DOHH2 (cell line): ENCODE data around the gene REV1.

Source experiments
- H3F3A ChIP-seq: fragments of 200-600 bp; sonication (generic), shearing (Covaris generic); 2 replicates; pipeline ENCODE4 v1.6.0; 2016; ENCODE audit warnings: antibody characterized with exemption, mild to moderate bottlenecking; ENCODE audit not compliant: control insufficient read depth, insufficient read depth
- H3K27ac ChIP-seq: fragments of 200-600 bp; sonication (generic); 2 replicates; pipeline ENCODE4 v1.5.1; 2014; ENCODE audit warnings: low read depth, mild to moderate bottlenecking, low read length, moderate library complexity
- H3K27me3 ChIP-seq: fragments of 200-600 bp; sonication (generic); 2 replicates; pipeline ENCODE4 v1.6.1; 2014; ENCODE audit warnings: mild to moderate bottlenecking, low read length, mixed read lengths; ENCODE audit not compliant: control insufficient read depth
- H3K36me3 ChIP-seq: fragments of 200-600 bp; sonication (generic); 2 replicates; pipeline ENCODE4 v1.6.1; 2014; ENCODE audit warnings: mild to moderate bottlenecking, low read length, moderate library complexity, mixed read lengths; ENCODE audit not compliant: control insufficient read depth
- H3K4me1 ChIP-seq: fragments of 200-600 bp; sonication (generic); 2 replicates; pipeline ENCODE4 v1.6.1; 2014; ENCODE audit warnings: mild to moderate bottlenecking, low read length, mixed read lengths; ENCODE audit not compliant: control insufficient read depth
- H3K4me2 ChIP-seq: fragments of 200-600 bp; sonication (generic); 2 replicates; pipeline ENCODE4 v1.6.0; 2014; ENCODE audit warnings: mild to moderate bottlenecking, low read length, moderate library complexity
- H3K4me3 ChIP-seq: fragments of 200-600 bp; sonication (generic); 2 replicates; pipeline ENCODE4 v1.5.1; 2014; ENCODE audit warnings: mild to moderate bottlenecking, low read length, mixed read lengths
- H3K79me2 ChIP-seq: fragments of 200-600 bp; sonication (generic); 2 replicates; pipeline ENCODE4 v1.6.1; 2014; ENCODE audit warnings: mild to moderate bottlenecking, low read length, mixed read lengths; ENCODE audit not compliant: control insufficient read depth
- H3K9me2 ChIP-seq: fragments of 200-600 bp; sonication (generic); replicated peaks from 2 replicates; pipeline ENCODE4 v1.6.1; 2014; ENCODE audit warnings: mild to moderate bottlenecking, low read length, mixed read lengths; ENCODE audit not compliant: control insufficient read depth
- H3K9me3 ChIP-seq: fragments of 200-600 bp; sonication (generic); 2 replicates; pipeline ENCODE4 v1.6.1; 2014; ENCODE audit warnings: antibody characterized with exemption, low read length, mixed read lengths; ENCODE audit not compliant: control insufficient read depth, insufficient read depth
- H4K20me1 ChIP-seq: fragments of 200-600 bp; sonication (generic); 2 replicates; pipeline ENCODE4 v1.6.0; 2014; ENCODE audit warnings: low read depth, mild to moderate bottlenecking, antibody characterized with exemption, low read length, moderate library complexity; ENCODE audit not compliant: control insufficient read depth, insufficient read depth
- CTCF ChIP-seq: fragments of 200-600 bp; sonication (generic); IDR thresholded peaks from one replicate; pipeline ENCODE4 v1.5.1; 2014; ENCODE audit warnings: antibody characterized with exemption, mild to moderate bottlenecking, low read depth, low read length; ENCODE audit not compliant: poor library complexity, severe bottlenecking
- EZH2phosphoT487 ChIP-seq: fragments of 200-600 bp; sonication (generic); IDR thresholded peaks from 2 replicates; pipeline ENCODE4 v1.6.1; 2017; ENCODE audit warnings: borderline replicate concordance, mild to moderate bottlenecking, antibody characterized with exemption, low read length, moderate library complexity, mixed read lengths

The REV1 gene

DNA sequence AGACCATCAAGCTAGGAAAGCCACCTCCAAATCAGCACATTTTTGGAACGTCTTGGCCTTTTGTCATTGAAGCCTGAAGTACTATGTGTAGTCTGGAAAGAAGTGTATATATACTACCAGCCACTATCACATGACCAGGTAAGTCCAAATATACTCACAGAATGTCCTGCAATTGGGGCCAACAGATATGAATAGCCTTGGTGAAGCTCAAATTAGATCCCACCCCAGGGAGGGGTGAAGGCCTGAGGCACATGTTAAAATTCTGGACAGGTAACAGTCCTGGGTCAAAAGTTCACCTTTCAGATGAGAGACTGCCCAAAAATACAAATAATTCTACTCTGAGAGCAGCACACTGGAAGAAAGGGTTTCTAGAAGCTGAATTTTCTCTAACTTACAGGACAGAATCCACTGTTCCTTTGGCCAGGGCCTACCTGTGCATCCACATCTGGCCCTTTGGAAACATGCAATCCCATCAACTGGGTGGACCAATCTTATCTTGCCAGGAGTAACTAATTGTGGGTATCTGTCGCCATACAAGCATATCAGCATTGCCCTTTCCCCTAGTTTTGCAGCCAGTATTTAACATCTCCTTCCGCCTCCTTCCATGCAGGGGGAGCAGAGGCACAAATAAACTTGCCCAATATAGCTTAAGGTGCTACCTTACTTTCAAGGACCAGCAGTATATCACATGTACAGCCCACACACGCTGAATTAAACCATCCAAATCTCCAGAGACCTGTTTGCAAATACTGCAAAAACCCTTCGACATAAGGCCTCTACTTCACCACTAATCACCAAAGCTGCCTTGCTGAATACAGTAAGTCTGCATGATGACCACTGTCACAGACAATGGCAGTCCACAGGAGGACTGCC lies 84.8 kb downstream of the REV1 start:
- TF ChIP-seq CTCF (no peak), EZH2phosphoT487 (no peak)
- peaks cover 81% of the 10 kb centered on the region for H3K36me3 ChIP-seq
- peaks cover 36% of the 10 kb centered on the region; the same call in 1 of the 2 replicates for H3F3A ChIP-seq
- no peaks in the 10 kb centered on the region for H3K27me3 ChIP-seq
- no peaks in the 10 kb centered on the region for H3K9me2 ChIP-seq
- peaks cover 6% of the 10 kb centered on the region for H3K4me1 ChIP-seq
- no peak overlapping the region for H3K27ac ChIP-seq
- H3K4me3 ChIP-seq, result no peak overlapping the region
- no peaks in the 10 kb centered on the region for H4K20me1 ChIP-seq
- no peaks in the 10 kb centered on the region for H3K9me3 ChIP-seq
- H3K4me2 ChIP-seq, result no peak overlapping the region
- no peaks in the 10 kb centered on the region for H3K79me2 ChIP-seq

DNA sequence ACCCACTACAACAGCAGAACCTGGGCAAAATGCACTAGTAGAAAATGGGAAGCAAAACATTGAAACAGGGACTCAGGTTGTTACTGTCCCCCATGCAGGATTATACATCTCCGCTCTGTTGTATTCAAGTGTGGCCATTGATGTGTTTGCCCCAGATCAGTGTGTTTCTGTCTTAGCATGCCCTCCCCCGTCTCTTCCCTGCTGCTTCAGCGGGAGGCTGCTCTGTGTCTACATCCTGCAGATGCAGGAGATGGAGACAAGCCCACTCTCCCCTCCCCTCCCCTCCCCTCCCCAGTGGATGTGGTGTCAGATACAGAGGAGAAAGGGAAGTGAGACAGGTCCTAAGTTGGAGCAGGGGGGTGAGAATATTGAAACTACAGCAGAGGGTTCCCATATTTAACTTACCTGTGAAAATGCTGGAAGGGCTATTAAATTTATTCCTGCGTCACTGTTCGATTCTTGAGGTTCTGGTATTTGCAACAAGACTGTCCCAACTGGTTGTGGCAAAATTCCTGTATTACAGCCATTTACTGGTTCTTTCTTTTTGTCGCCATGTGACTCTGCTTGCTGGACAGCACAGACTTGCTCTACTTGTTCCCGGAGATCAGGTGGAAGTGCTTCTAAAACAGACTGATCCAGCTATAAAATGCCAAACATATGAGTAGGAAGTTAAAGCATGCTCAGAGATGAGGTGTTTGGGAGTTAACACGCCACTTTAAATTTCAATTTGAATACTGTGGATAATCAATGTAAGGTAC lies 85.6 kb downstream of the REV1 start:
- peaks cover 86% of the 10 kb centered on the region for H3K36me3 ChIP-seq
- no peak overlapping the region for H3K4me2 ChIP-seq
- H4K20me1 ChIP-seq, result no peaks in the 10 kb centered on the region
- H3K79me2 ChIP-seq, result no peaks in the 10 kb centered on the region
- no peak overlapping the region for H3K4me3 ChIP-seq
- H3K27me3 ChIP-seq, result no peaks in the 10 kb centered on the region
- H3K9me3 ChIP-seq, result no peaks in the 10 kb centered on the region
- peaks cover 6% of the 10 kb centered on the region for H3K4me1 ChIP-seq
- TF ChIP-seq EZH2phosphoT487 (no peak), CTCF (no peak)
- no peaks in the 10 kb centered on the region for H3K9me2 ChIP-seq
- peaks cover 36% of the 10 kb centered on the region; the same call in 1 of the 2 replicates for H3F3A ChIP-seq
- no peak overlapping the region for H3K27ac ChIP-seq

DNA sequence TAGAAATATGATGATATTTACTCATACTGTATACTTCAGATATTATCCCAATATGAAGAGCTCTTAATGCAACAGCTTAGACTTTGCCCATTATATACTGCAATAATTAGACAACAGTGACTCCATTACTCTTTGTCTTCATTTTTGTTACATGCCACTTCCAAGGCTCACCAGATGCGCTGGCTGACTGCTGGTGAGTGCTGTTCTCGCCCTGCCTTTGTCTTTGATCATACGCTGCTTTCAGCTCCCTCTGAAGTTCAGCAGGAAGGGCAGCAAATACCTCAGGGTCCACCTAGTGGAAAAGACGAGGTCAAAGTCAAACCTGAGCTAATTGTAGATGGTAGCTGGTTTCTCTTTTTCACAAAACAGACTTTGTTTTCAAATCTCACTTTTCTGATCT lies 86.3 kb downstream of the REV1 start:
- Histone ChIP-seq H4K20me1 (no peaks in the 10 kb centered on the region), H3K4me1 (peaks cover 6% of the 10 kb centered on the region), H3K4me3 (no peak overlapping the region), H3K27ac (no peak overlapping the region), H3K79me2 (no peaks in the 10 kb centered on the region), H3F3A (peaks cover 33% of the 10 kb centered on the region; the same call in 1 of the 2 replicates), H3K36me3 (peaks cover 91% of the 10 kb centered on the region), H3K27me3 (no peaks in the 10 kb centered on the region), H3K4me2 (no peak overlapping the region), H3K9me3 (no peaks in the 10 kb centered on the region), H3K9me2 (no peaks in the 10 kb centered on the region)
- TF ChIP-seq CTCF, result no peak
- TF ChIP-seq EZH2phosphoT487, result no peak
